Skeletal muscle cell (primary cell): ENCODE data around the gene BRD3OS.

ENCODE experiments used
- DNase-seq: peaks from one replicate; pipeline ENCODE4 v3.0.0-alpha.2; 2010; ENCODE audit warnings: low read depth
- H3K4me3 ChIP-seq: 2 replicates; pipeline ENCODE4 v1.5.1; 2011; ENCODE audit warnings: low read depth, mild to moderate bottlenecking, control low read depth, low read length, moderate library complexity

The BRD3OS gene

DNA sequence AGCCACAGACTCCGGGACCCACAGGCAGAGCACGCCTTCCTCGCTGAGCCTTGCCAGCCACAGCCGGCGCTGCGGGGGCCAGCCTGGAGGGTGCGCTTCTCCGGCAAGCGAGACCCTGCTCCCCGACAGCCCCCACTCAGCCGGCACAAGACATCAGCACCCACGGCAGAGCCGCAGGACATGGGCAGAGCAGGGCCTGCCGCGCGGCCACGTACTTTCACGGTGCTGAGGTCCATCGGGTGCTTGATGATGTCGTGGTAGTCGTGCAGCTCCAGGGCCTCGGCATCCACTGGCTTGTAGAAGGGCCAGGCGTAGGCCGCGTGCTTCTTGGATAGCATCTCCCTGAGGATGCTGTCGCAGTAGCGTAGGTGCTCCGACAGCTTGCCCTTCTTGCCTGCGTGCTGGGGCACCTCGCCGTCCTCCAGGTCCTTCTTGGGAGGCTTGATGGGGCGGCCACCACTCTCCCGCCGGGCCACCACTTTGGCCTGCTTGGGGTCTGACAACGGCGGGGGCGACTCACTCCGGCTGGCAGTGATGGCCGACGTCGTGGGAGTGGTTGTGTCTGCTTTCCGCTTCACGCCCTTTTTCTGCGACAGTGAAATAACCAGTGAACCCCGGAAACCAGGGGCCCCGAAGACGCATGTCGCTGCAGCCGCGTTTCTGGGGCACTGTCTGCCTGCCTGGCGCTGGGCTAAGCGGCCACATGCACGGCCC lies 22.7 kb downstream of the BRD3OS start:
- no peak for DNase-seq
- no peak overlapping the region for H3K4me3 ChIP-seq

DNA sequence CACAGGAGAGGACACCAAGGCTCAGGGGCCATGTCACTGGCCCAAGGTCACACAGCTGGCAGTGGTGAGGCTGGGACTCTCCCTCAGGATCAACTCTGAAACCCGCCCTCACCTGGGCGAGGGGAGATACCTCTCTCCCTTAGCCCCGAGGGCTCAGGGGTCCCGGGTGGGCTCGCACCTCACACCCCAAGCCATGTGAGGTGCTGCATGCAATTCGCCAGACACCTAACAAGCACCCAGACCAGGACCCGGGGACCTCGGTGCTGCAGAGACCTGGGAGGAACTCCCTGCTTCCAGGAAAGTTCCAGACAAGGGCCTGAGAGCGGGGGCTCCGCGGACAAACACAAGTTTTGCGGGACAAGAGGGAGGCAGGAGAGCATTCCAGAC lies 23.3 kb downstream of the BRD3OS start:
- H3K4me3 ChIP-seq = no peak overlapping the region
- no peak for DNase-seq

GRCh38 chr9:134049236-134049635 lies 24.0 kb downstream of the BRD3OS start:
- DNase-seq = no peak

DNA sequence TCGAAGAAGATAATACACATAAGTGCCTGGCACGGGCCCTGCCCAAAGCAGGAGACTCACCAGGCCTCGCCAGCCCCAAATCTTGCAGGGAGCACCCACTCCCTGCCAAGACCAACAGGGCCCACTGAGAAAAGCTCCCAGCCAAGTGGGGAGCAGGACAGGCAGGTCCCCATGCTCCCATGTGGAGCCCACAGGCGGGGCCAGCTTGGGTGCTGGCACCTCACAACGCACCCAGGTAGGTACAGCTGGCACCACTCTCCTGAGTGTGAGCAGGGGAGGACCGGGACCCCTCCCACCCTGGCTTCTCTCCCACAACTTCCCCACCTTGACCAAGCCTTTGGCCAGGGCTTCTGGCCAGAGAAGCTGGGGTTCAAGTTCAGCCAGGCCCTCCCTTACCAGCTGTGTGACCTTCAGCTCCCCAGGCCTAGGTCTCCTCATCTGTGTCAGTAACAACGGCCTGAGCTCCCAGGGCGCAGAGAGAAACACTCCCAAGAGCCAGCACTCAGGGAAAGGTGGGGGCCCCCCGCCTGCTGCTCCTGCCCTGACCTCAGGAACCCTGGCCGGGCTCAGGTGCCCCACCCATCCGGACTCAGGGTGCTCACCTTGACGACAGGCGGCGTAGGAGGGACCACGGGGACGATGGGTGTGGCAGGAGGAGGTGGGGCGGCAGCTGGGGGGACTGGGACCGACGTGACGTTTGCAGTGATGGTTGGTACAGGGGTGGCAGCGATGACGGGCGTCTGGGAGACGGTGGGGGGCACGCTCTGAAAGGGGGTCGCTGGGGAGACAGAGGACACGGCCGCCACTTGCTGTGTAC lies 24.7 kb downstream of the BRD3OS start:
- H3K4me3 ChIP-seq = no peak overlapping the region
- DNase-seq = no peak

More at GRCh38 chr9:134049236-134049635, 24.0 kb downstream of the BRD3OS start:
- no peak overlapping the region for H3K4me3 ChIP-seq

DNA sequence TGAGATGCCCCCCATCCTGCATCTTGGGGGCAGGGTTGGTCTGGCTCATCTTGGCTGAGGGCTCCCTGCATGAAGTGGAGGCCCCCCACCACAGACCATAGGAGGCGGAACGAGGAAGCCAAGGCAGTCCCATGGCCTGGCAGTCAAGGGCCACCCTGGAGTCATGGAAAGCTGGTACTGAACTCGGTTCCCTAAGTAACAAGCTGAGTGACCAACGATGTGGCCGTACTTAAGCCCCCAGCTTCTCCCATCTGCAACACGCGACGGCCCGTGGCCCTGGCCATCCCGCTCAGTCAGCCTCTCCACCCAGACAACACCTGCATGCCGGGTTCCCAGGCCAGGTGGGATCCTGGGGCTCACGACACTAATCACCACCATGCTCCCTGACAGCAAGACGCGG lies 25.4 kb downstream of the BRD3OS start:
- H3K4me3 ChIP-seq = no peak overlapping the region
- no peak for DNase-seq

DNA sequence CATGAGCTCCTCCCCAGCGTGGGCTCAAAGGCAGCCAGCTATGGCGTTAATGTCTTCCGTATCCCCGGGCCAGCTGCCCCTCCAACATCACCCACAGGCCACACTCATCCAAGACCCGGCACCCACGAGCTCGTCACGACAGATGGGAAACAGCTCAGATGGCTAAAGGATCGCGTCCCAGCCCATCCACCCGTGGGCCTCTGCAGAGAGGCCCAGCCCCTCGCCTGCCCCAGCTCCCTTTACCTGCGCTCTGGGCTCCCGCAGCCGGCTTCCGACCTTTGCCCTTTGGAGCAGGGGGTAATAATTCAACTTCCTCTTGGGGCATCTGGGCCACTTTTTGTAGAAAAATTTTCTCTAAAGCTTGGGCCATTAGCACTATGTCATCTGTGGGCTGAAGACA lies 26.0 kb downstream of the BRD3OS start:
- no peak overlapping the region for H3K4me3 ChIP-seq
- DNase-seq = no peak

GRCh38 chr9:134052491-134052890 lies 27.2 kb downstream of the BRD3OS start:
- H3K4me3 ChIP-seq = no peak overlapping the region
- no peak for DNase-seq

DNA sequence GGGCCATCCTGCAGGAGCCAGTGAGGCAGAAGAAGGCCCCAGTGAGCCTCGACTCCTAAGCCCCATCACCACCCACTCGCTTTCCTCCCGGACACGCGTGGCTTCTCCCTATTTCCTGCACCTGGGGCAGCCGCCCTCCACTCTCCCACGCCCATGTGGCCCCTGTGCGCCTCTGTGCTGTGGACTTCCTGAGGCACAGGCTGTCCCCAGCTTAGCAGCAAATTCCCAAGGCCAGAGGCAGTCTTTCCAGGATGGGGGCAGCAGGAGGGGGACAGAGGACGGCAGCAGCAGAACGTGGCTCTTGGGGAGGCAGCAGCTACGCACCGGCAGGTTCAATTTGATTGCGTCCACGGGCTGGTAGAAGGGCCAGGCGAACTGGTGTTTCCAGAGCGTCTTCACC lies 27.7 kb downstream of the BRD3OS start:
- no peak overlapping the region for H3K4me3 ChIP-seq

DNA sequence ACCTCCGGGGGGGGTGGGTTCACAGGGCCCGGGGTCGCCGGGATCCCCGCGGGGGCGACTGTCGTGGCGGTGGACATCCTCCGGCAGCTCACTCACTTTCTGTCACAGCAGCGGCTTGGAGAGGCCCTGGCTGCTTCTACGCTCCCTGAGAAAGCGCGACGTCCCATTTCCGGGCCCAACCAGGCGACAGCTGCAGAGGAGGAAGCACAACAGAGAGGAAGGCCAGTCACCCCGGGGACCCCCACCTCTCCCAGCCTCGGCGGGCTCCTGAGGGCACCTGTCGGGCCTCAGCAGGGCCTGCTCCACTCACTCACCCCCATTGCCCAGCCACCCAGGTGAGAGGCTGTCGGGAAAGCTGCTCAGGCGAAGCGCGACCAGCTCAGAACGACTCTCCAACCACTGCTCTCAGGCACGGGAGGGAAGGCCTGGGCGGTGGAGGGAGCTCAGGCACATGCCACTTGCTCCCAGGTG lies 28.2 kb downstream of the BRD3OS start:
- no peak overlapping the region for H3K4me3 ChIP-seq
- DNase-seq = no peak

More for the DNA sequence above, 27.7 kb downstream of the BRD3OS start:
- DNase-seq = no peak

- H3K4me3 ChIP-seq = no peak overlapping the region
Observed at GRCh38 chr9:134053941-134054761, 28.9 kb downstream of the BRD3OS start.

DNA sequence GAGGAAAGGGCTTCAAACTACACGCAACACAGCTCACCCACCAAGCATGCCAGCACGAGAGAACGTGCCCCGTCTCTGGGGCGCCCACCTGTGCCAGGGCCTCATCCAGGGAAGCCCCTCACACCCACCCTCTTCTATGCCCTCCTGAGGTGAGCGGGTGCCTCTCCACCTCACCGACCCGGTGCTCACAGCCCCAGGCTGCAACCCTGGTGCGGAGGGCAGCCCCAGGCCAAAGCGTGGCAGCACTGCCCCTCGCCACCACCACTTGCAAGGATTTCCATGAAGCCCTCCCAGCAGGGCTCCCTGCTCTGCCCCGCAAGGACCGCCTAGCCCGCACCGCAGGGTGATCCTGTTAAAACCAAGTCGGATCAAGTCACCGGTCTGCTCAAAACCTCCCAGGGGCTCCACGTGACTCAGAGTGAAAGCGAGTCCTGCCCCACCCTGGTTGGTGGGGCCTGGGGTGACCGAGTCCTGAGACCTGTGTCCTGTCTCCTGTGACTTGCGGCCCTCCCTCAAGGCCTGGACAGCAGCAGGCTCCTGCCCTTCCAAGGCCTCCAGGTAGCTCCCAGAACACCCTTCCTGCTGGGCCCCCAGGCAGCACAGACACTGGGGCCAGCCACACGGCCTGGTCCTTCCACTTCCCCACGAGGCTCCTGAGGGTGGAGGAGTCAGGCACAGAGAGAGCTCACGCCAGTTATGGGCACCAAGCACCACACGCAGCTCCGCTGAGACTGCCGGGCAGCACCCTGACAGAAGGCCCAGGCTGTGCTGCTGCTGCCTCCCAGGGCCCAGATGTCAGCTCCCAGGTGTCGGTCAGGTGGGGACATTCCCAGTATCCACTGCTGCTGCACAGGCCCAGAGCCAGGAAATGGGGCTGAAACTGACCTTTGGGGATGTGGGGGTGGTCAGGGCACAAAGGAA lies 29.9 kb downstream of the BRD3OS start:
- no peak overlapping the region for H3K4me3 ChIP-seq
- DNase-seq = no peak

More at GRCh38 chr9:134053941-134054761, 28.9 kb downstream of the BRD3OS start:
- DNase-seq = no peak

DNA sequence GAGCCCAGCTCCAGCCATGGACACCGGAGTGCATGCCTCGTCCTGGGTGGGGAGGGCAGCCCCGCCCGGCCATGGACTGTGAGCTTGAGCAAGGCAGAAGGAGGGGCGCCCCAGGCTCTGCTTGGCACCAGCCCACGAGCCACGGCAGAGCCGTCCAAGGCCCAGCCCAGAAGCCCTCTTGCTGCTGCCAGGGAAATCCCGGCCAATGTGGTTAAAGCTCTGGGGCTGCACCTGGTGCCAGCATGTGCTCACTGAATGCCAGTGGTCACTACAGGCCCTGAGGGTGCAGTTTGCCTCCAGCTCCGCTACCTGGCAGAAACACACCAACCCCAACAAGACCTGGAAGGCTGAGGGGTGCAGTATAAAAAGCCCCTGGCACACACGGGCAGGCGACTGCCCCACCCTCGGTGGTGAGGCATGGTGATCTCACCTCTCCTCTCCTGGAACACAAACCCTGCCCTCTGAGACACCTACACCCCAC lies 30.7 kb downstream of the BRD3OS start:
- DNase-seq = peak; percentile 27
- H3K4me3 ChIP-seq = no peak overlapping the region

DNA sequence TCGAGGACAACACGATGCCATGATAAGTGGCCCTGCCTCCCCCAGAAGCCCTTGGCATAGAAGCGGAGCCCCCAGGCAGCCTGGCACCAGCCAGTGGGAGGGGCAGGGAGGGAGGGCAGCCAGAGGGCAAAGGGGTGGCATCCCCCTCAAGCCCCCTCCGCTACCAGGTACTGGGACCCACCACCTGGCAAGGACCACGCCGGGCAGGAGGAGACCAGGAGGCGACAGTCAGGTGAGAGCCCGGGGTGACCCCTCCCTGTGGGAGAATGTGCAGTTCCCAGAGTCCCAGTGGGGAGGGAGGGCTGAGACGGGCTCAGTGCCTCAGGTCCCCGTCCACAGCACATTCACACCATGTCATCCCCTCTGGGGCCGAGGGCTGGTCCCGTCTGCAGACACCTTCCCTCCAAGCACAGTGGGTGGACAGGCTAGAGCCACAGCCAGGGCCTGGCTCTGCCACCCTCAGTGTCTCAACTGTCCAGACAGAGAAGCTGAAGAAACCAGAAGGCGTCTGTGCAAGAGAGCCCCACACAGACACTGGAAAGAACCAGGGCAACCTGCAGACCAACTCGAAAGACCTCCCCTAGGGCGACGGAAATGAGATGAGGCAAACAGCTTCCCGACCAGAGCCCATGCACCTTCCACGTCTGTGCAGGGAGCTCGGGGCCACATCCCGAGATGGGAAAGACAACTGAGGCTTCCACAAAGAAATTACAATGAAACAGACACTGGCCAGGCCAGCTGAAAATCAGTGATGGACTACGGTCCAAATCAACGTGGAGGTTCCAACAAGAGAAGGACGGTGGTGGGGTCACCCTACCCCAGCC lies 31.4 kb downstream of the BRD3OS start:
- no peak overlapping the region for H3K4me3 ChIP-seq
- no peak for DNase-seq

GRCh38 chr9:134057307-134057657 lies 32.0 kb downstream of the BRD3OS start:
- no peak overlapping the region for H3K4me3 ChIP-seq
- no peak for DNase-seq

GRCh38 chr9:134057751-134058701 lies 32.7 kb downstream of the BRD3OS start:
- DNase-seq = no peak

GRCh38 chr9:134058716-134059115 lies 33.4 kb downstream of the BRD3OS start:
- no peak overlapping the region for H3K4me3 ChIP-seq
- DNase-seq = no peak

More at GRCh38 chr9:134057751-134058701, 32.7 kb downstream of the BRD3OS start:
- H3K4me3 ChIP-seq = no peak overlapping the region

DNA sequence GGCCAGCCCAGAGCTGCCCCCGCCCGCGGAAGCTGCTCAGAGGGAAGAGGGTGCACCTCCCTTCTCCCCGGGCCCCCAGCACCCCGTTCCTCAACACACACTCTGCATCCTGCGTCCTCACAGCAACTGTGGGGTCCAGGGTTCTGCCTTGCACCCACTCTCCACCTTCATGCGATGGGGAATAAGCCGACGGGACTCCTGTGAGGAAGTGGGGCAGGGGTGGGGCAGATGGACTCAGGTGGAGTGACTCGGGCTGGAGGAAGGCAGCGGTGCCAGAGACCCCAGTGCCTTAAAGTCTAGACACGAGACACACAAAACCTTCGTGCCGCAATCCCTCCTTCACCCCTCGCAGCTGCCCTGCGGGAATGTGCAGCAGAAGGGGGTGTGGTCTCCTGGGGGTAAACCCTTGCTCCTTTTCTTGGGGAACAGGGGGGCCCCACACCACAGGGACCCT lies 33.9 kb downstream of the BRD3OS start:
- H3K4me3 ChIP-seq = no peak overlapping the region
- no peak for DNase-seq
